Ramos (cell line): ENCODE measurements around the gene ZNF189.
"Not testable (repeated sequence)": the region's sequence is repeated elsewhere in the genome, so short reads cannot be mapped to it uniquely, and the experiment has no call there.

Source experiments
- in situ Hi-C: fragments of 300-500 bp; cut with MboI; formaldehyde crosslinking; loops from one replicate; pipeline ENCODE4 v1.14.3; 2022; ENCODE audit warnings: low sequenced_read_pairs; ENCODE audit not compliant: unreplicated experiment

ZNF189 gene

DNA sequence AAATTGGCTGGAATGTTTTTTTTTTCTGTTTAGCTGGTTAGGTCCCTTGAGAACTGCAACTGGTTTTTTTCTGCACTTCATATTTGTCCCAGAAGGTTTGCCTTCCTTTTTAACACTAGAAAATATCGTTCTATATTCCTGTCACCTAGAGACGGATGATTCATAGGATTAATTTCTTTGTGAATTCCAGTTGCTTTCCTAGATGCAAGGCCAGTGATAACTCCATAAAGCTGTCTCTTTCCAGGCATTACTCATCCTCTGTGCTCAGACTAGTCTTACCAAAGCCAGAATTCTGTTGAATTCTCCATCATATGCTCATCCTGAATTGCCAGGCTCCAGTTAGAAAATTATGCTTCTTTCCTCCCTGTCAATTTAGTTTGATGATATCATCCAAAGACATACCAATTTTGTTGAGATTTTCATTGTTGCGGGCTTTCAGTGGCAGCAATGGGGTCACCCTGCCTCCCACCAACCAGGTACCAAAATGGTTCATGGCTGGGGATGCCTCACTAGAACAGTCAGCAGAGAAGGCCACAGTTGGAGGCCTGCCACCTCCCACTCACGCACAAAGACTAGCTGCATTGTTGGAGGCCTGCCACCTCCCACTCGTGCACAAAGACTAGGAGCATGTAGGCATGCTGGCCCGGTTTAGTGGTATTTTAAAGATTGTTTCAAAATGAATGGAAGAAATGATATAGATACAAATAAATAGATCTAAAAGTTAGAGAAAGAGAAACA lies 22.4 kb upstream of the ZNF189 start:
- in situ Hi-C loops: no loop called here

GRCh38 chr9:101380295-101380694 lies 18.4 kb upstream of the ZNF189 start:
- in situ Hi-C loops: no loop called here

GRCh38 chr9:101381118-101381517 lies 17.5 kb upstream of the ZNF189 start:
- in situ Hi-C loops: no loop called here

DNA sequence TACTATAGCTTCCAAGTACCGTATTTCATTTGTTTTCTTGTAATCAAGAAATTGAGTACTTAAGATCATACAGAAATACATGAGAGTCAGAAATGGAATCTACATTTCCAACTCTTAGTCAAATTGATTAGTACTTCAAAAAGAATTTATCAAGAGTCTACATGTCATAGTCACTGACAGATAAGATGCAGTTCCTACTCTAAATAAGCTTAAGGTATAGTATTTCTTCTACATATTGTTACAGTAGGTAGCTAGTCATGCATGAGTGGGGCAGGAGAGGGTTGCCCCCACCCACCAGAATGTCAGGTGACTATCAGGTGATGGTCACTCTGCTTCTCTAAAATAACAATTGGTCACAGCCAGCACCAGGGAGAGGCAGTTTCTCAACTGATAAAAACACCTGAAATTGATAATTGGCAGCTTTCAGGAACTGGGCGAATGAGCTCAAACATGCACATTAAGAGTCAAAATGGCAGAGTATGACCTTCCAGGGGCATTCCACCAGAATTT lies 16.8 kb upstream of the ZNF189 start:
- in situ Hi-C loops: no loop called here

DNA sequence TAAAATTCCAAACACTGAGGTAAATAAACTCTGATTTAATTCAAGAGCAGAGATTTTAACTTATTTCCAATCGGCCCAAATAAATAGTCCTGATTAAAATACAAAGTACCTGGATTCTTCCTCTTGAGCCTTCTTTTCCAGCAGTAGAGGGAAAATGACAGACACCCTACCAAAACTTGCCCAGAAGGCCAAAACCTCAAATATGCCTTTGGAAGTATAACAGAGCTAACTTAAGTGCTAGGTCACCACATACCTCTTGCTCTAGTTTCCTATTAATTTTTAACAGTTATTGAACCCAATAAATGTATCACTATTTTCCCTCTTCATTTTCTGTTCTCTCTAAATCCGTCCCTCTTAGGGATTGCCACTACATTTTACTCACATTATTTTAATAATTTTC lies 15.3 kb upstream of the ZNF189 start:
- in situ Hi-C loops: no loop called here

DNA sequence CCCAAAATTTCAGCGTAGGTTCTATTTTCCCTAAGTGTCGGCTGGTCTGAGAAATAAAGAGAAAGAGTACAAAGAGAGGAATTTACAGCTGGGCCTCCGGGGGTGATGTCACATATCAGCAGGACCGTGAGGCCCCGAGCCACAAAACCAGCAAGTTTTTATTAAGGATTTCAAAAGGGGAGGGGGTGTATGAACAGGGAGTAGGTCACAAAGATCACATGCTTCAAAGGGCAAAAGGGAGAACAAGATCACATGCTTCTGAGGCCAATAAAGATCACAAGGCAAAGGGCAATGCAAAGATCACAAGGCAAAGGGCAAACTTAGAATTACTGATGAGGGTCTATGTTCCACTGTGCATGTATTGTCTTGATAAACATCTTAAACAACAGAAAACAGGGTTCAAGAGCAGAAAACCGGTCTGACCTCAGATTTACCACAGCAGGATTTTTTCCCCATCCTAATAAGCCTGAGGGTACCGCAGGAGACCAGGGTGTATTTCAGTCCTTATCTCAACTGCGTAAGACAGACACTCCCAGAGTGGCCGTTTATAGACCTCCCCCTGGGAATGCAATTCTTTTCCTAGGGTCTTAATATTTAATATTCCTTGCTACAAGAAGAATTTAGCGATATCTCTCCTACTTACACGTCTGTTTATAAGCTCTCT lies 13.6 kb upstream of the ZNF189 start, which contains the start of gene BAAT:
BAAT (minus strand) TSS at position 134 of the 664 bp plus-strand sequence. CDS start 13,602 bp downstream, outside the sequence.
- in situ Hi-C loops: not testable (repeated sequence)

GRCh38 chr9:101387871-101388506 lies 10.7 kb upstream of the ZNF189 start:
- in situ Hi-C loops: no loop called here

GRCh38 chr9:101388507-101388993 lies 10.1 kb upstream of the ZNF189 start:
- in situ Hi-C loops: no loop called here

DNA sequence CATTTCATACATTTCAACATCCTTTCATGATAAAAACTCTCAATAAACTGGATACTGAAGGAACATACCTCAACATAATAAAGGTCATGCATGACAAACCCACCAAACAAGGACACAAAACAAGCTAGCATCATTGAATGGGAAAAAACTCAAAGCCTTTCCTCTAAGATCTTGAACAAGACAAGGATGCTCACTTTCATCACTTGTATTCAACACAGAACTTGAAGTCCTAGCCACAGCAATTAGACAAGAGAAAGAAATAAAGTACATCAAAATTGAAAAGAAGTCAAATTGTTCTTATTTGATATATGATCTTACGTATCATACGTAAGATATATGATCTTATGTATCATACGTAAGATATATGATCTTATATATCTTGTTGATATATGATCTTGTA lies 5.5 kb upstream of the ZNF189 start:
- in situ Hi-C loops: loop anchor here (10.0 kb wide), 1 partner anchor 142 kb away; the partner anchor contains the start of gene RNF20

- in situ Hi-C loops: loop anchor here (10.0 kb wide), 1 partner anchor 140 kb away; the partner anchor contains the start of gene RNF20
Observed at GRCh38 chr9:101394687-101395086, 4.0 kb upstream of the ZNF189 start.

DNA sequence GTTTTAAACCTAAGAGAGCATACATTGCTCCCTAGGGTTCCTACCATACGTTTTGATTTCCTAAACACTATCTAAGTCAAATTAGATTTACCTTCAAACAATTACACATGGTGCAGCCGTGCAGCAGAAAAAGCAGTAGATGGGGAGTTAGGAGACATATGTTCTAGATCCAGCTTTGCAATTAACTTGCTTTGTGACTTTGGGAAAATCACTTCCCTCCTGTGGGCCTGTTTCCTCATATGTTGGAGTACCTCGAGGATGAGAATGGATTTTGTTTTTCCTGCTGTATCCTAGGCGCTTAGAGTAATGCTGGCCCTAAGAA lies 944 bp upstream of the ZNF189 start:
- in situ Hi-C loops: loop anchor here (10.0 kb wide), 1 partner anchor 137 kb away; the partner anchor contains the start of gene RNF20

DNA sequence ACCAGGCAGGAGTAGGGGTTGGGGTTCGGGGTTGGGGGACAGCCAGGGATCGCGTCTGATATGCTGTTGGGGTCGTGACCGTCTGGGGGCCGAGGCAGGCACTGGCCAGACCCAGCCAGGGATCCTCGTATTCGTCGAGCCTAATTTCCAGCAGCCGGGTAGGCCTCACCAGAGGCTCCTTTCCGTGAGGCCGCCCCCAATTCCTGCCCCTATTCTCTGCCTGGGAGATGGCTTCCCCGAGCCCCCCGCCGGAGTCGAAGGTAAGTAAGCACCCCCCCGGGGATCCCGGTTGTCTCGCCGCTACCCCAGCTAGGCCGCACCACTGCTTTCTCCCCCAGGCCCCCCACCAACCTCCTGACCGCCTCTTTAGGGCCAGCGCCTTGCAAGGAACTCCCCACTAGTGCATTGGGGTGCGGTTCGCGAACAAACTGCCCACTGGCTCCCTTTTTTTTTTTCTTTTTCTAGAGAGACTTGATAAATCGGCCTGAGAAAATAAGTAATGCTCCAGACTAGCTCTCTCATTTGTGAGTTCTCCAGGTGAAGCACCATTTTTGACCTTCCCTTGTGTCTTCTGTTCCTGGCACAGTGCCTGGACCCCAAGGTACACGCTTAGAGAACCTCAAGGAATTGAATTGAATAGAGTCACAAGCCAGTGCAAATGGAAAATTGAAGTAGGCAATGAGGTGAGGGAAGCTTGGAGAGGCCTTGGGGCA lies 435 bp downstream of the ZNF189 start:
- in situ Hi-C loops: loop anchor here (10.0 kb wide), 1 partner anchor 136 kb away; the partner anchor contains the start of gene RNF20

- in situ Hi-C loops: loop anchor here (10.0 kb wide), 1 partner anchor 135 kb away; the partner anchor contains the start of gene RNF20
Observed at GRCh38 chr9:101399643-101399970, 956 bp downstream of the ZNF189 start.

GRCh38 chr9:101400120-101400519 lies 1.5 kb downstream of the ZNF189 start:
- in situ Hi-C loops: no loop called here

- in situ Hi-C loops: no loop called here
Observed at GRCh38 chr9:101403516-101404285, 5.0 kb downstream of the ZNF189 start.

GRCh38 chr9:101408374-101409078 lies 9.9 kb downstream of the ZNF189 start:
- in situ Hi-C loops: no loop called here

- in situ Hi-C loops: no loop called here
Observed at GRCh38 chr9:101409079-101409477, 10.4 kb downstream of the ZNF189 start.

- in situ Hi-C loops: no loop called here
Observed at GRCh38 chr9:101414839-101415238, 16.2 kb downstream of the ZNF189 start.

GRCh38 chr9:101415578-101415977 lies 16.9 kb downstream of the ZNF189 start:
- in situ Hi-C loops: no loop called here
